Measurements from ENCODE around the gene DDX28. TPM values are rescaled to one million over a fixed set of nuclear protein-coding genes. Genes with fewer than 3 reads are reported as not detected.
A peak's percentile ranks its signal among the peaks of the same experiment; 100 is the strongest.
"Not testable (repeated sequence)": the region's sequence is repeated elsewhere in the genome, so short reads cannot be mapped to it uniquely, and the experiment has no call there.

DDX28 gene
- total and polyA plus RNA-seq, 4 experiments from 2014 or later: 16.1 to 55.8 (median 26.5) TPM

DNA sequence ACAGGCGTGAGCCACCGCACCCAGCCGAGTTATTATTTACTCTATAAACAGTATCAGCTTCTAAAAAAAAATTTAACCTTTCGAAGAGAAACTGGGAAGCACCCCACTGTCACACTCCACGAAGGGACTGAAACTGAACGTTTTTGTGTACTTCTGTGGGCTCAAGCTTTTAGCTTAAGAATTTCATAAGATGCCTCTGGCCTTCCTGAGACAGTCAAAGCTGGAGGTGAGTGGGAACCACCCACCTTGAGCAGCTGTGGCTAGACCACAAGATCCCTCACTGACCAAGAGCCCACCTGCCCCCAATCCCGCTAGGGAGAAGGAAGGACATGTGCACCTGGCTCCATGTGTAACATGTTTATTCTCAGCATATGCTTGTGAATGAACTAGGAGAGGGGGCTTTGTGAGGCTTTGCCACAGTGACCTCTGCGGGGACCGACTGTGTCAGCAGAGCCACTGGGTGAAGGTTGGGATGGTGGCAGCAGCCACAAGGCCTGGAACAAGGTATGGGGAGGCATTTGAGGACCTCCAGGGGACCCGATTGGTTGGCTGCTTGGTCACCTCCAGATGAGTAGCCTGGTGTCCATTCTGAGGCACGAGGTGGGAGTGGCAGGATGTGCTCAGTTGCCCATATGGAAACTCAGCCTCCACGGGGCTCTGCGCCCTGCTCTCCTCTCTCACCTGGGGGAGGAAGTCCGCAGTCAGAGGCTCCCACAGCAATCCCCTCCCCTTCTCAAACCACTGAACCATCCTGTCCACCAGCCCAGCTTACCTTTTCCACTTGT, 47.5 kb downstream of the DDX28 start:
- Histone ChIP-seq H3K4me3 (ENCODE audit: low read length in 2 of 2) (no peak overlapping the region), H3K36me3 (ENCODE audit: insufficient read depth, low read length) (no peaks in the 10 kb centered on the region), H3K4me1 (ENCODE audit: insufficient read depth, low read length) (no peaks in the 10 kb centered on the region), H3K27ac (ENCODE audit: low read depth, low read length) (no peak overlapping the region), H3K27me3 (ENCODE audit: insufficient read depth, low read length) (no peaks in the 10 kb centered on the region), H3K9me3 (ENCODE audit: control insufficient read depth in 1 of 2, low read length in 2 of 2) (no peaks in the 10 kb centered on the region)
- no peak overlapping the region for H3K27ac Mint-ChIP-seq
- no peaks in the 10 kb centered on the region for H3K4me1 Mint-ChIP-seq
- H3K9me3 Mint-ChIP-seq: no peaks in the 10 kb centered on the region
- POLR2A ChIA-PET (ENCODE audit: partially characterized antibody): no interaction called here
- no peak for DNase-seq
- no peaks in the 10 kb centered on the region for H3K36me3 Mint-ChIP-seq
- CTCF ChIA-PET (ENCODE audit: partially characterized antibody): no interaction called here
- H3K4me3 Mint-ChIP-seq: no peak overlapping the region
- intact Hi-C loops (cut with micrococcal nuclease): no loop called here
- peaks cover 1 to 3% of the 10 kb centered on the region in 2 donors for H3K27me3 Mint-ChIP-seq

DNA sequence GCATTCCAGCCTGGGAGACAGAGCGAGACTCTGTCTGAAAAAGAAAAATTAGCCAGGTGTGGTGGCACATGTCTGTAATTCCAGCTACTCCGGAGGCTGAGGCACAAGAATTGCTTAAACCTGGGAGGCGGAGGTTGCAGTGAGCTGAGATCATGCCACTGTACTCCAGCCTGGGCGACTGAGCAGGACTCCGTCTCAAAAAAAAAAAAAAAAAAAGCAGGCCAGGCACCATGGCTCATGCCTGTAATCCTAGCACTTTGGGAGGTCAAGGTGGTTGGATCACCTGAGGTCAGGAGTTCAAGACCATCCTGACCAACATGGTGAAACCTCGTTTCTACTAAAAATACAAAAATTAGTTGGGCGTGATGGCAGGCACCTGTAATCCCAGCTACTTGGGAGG, 50.7 kb downstream of the DDX28 start:
- H3K27ac Mint-ChIP-seq; H3K9me3 Mint-ChIP-seq; intact Hi-C loops (cut with micrococcal nuclease); DNase-seq; POLR2A ChIA-PET (ENCODE audit: partially characterized antibody); H3K36me3 ChIP-seq (ENCODE audit: insufficient read depth, low read length); H3K27me3 ChIP-seq (ENCODE audit: insufficient read depth, low read length); H3K27ac ChIP-seq (ENCODE audit: low read depth, low read length); H3K4me1 ChIP-seq (ENCODE audit: insufficient read depth, low read length); H3K4me3 ChIP-seq (ENCODE audit: low read length in 2 of 2); H3K27me3 Mint-ChIP-seq; H3K9me3 ChIP-seq (ENCODE audit: control insufficient read depth in 1 of 2, low read length in 2 of 2); H3K36me3 Mint-ChIP-seq; H3K4me3 Mint-ChIP-seq: not testable (repeated sequence)
- CTCF ChIA-PET (ENCODE audit: partially characterized antibody): interaction anchor here (0.6 to 0.7 kb wide), 2 partner anchors 22 to 26 kb away, joined by 3 to 4 read pairs; no protein-coding TSS in a partner anchor
- H3K4me1 Mint-ChIP-seq: peaks cover 7 to 18% (median 12%) of the 10 kb centered on the region in 4 donors

DNA sequence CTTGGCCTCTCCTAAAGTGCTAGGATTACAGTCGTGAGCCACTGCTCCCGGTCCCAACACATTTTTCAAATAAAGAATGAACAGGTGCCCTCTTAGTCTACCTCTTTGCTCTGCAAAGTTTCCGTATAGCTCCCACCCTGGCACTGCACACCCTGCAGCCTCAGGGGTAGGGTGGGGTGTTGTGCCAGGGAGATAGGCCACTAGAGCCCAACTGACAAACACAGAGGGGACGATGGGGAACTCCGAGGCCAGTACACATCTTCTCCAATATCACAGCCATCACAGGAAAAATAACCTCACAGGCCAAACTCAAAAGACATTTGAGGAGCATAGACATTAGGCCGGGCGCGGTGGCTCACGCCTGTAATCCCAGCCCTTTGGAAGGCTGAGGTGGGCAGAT, 51.9 kb downstream of the DDX28 start:
- Mint-ChIP-seq H3K4me1 (peaks cover 11 to 26% (median 19%) of the 10 kb centered on the region in 4 donors), H3K36me3 (peaks cover 0 to 7% of the 10 kb centered on the region in 2 donors), H3K27me3 (peaks cover 0 to 3% of the 10 kb centered on the region in 2 donors), H3K27ac (peak overlapping the region in 3 of 7 donors; percentile 3 to 57 (median 52)), H3K9me3 (no peaks in the 10 kb centered on the region), H3K4me3 (peak overlapping the region in 3 of 8 donors; percentile 52 to 63 (median 60))
- no peaks in the 10 kb centered on the region for H3K9me3 ChIP-seq (ENCODE audit: control insufficient read depth in 1 of 2, low read length in 2 of 2)
- H3K4me1 ChIP-seq (ENCODE audit: insufficient read depth, low read length): peaks cover 17% of the 10 kb centered on the region
- H3K27ac ChIP-seq (ENCODE audit: low read depth, low read length): no peak overlapping the region
- ChIA-PET CTCF (ENCODE audit: partially characterized antibody) (interaction anchor here (0.7 kb wide), 1 partner anchor 87 kb away, joined by 3 read pairs; no protein-coding TSS in a partner anchor), POLR2A (ENCODE audit: partially characterized antibody) (interaction anchor here (1.0 kb wide), 1 partner anchor 34 kb away, joined by 3 read pairs; the partner anchor contains the start of gene PSMB10)
- no peak overlapping the region for H3K4me3 ChIP-seq (ENCODE audit: low read length in 2 of 2)
- H3K27me3 ChIP-seq (ENCODE audit: insufficient read depth, low read length): no peaks in the 10 kb centered on the region
- no peaks in the 10 kb centered on the region for H3K36me3 ChIP-seq (ENCODE audit: insufficient read depth, low read length)
- intact Hi-C loops (cut with micrococcal nuclease): no loop called here
- DNase-seq: no peak

Other genes starting within 250 kb of the DDX28 start
- gene RANBP10, start 216.7 kb downstream of the DDX28 start, total RNA-seq: 10 to 100 TPM; 25.6 to 27.8 TPM
- 10 to 100 TPM in 1 of 2 donors, 1 to 10 TPM in 1; 7.1 to 14.7 TPM for gene RANBP10, start 216.7 kb downstream of the DDX28 start, polyA plus RNA-seq
- gene TSNAXIP1, start 216.3 kb downstream of the DDX28 start, total RNA-seq: under 1 TPM; 0.44 to 0.64 TPM
- gene TSNAXIP1, start 216.3 kb downstream of the DDX28 start, polyA plus RNA-seq: not detected
- gene THAP11, start 180.9 kb downstream of the DDX28 start, total RNA-seq: 10 to 100 TPM; 56.8 to 58.4 TPM
- gene THAP11, start 180.9 kb downstream of the DDX28 start, polyA plus RNA-seq: 100 to 1,000 TPM; 130 to 147 TPM
- gene NUTF2, start 176.3 kb downstream of the DDX28 start, total RNA-seq: 10 to 100 TPM; 41.2 to 45.9 TPM
- gene NUTF2, start 176.3 kb downstream of the DDX28 start, polyA plus RNA-seq: 100 to 1,000 TPM; 127 to 128 TPM
- 100 to 1,000 TPM; 103 to 107 TPM for gene CENPT, start 175.5 kb downstream of the DDX28 start, total RNA-seq
- gene CENPT, start 175.5 kb downstream of the DDX28 start, polyA plus RNA-seq: 10 to 100 TPM; 15.4 to 18.1 TPM
- 100 to 1,000 TPM; 141 to 144 TPM for gene EDC4, start 150.2 kb downstream of the DDX28 start, total RNA-seq
- gene EDC4, start 150.2 kb downstream of the DDX28 start, polyA plus RNA-seq: 10 to 100 TPM; 18.5 to 37.3 TPM
- gene NRN1L, start 138.3 kb downstream of the DDX28 start, total RNA-seq: 1 to 10 TPM; 5.9 to 7.0 TPM
- gene NRN1L, start 138.3 kb downstream of the DDX28 start, polyA plus RNA-seq: under 1 TPM; 0.81 to 0.96 TPM
- gene PSKH1, start 130.0 kb downstream of the DDX28 start, total RNA-seq: 10 to 100 TPM; 22.3 to 25.1 TPM
- 10 to 100 TPM; 19.4 to 25.3 TPM for gene PSKH1, start 130.0 kb downstream of the DDX28 start, polyA plus RNA-seq
- 1 to 10 TPM; 5.1 to 8.6 TPM for gene CTRL, start 91.4 kb downstream of the DDX28 start, total RNA-seq
- 1 to 10 TPM in 1 of 2 donors, under 1 TPM in 1; 0.41 to 1.8 TPM for gene CTRL, start 91.4 kb downstream of the DDX28 start, polyA plus RNA-seq
- gene PSMB10, start 86.4 kb downstream of the DDX28 start, total RNA-seq: 100 to 1,000 TPM; 147 to 152 TPM
- gene PSMB10, start 86.4 kb downstream of the DDX28 start, polyA plus RNA-seq: 100 to 1,000 TPM; 461 to 777 TPM
- 10 to 100 TPM; 18.2 to 20.3 TPM for gene LCAT, start 79.1 kb downstream of the DDX28 start, total RNA-seq
- 1 to 10 TPM in 1 of 2 donors, not detected in 1; 1.9 TPM for gene LCAT, start 79.1 kb downstream of the DDX28 start, polyA plus RNA-seq
- 10 to 100 TPM; 33.2 to 33.5 TPM for gene SLC12A4, start 54.6 kb downstream of the DDX28 start, total RNA-seq
- 1 to 10 TPM; 4.0 to 5.1 TPM for gene SLC12A4, start 54.6 kb downstream of the DDX28 start, polyA plus RNA-seq
- 1 to 10 TPM in 1 of 2 experiments, under 1 TPM in 1; 0.91 to 1.2 TPM for gene DPEP3, start 42.7 kb downstream of the DDX28 start, total RNA-seq
- gene DPEP3, start 42.7 kb downstream of the DDX28 start, polyA plus RNA-seq: not detected
- gene DPEP2, start 23.7 kb downstream of the DDX28 start, total RNA-seq: 100 to 1,000 TPM; 106 to 119 TPM
- gene DPEP2, start 23.7 kb downstream of the DDX28 start, polyA plus RNA-seq: 10 to 100 TPM; 46.9 to 58.8 TPM
- not detected for gene DPEP2NB, start 7.3 kb downstream of the DDX28 start, total RNA-seq
- gene DPEP2NB, start 7.3 kb downstream of the DDX28 start, polyA plus RNA-seq: not detected
- 10 to 100 TPM; 13.8 to 14.6 TPM for gene DUS2, start 52 bp upstream of the DDX28 start, total RNA-seq
- gene DUS2, start 52 bp upstream of the DDX28 start, polyA plus RNA-seq: 10 to 100 TPM in 1 of 2 donors, 1 to 10 TPM in 1; 9.0 to 11.9 TPM
- 100 to 1,000 TPM; 127 to 134 TPM for gene NFATC3, start 62.1 kb upstream of the DDX28 start, total RNA-seq
- 10 to 100 TPM; 76.5 to 94.9 TPM for gene NFATC3, start 62.1 kb upstream of the DDX28 start, polyA plus RNA-seq
- gene ESRP2, start 212.9 kb upstream of the DDX28 start, total RNA-seq: under 1 TPM; 0.14 to 0.26 TPM
- gene ESRP2, start 212.9 kb upstream of the DDX28 start, polyA plus RNA-seq: under 1 TPM in 1 of 2 donors, not detected in 1; 0.64 TPM
- 10 to 100 TPM; 12.0 to 13.3 TPM for gene PLA2G15, start 222.1 kb upstream of the DDX28 start, total RNA-seq
- 10 to 100 TPM in 1 of 2 donors, 1 to 10 TPM in 1; 6.6 to 10.8 TPM for gene PLA2G15, start 222.1 kb upstream of the DDX28 start, polyA plus RNA-seq
- gene SLC7A6, start 241.3 kb upstream of the DDX28 start, total RNA-seq: 100 to 1,000 TPM; 190 to 194 TPM
- 10 to 100 TPM; 14.4 to 21.1 TPM for gene SLC7A6, start 241.3 kb upstream of the DDX28 start, polyA plus RNA-seq